HepG2 (cell line): ENCODE measurements around the gene PTPA. TPM values are rescaled to one million over a fixed set of nuclear protein-coding genes. Genes with fewer than 3 reads are reported as not detected.

Experiments
- BRD4 ChIP-seq: sonication (generic); formaldehyde crosslinking; IDR thresholded peaks from 2 replicates; pipeline ENCODE4 v1.4.0; 2020; ENCODE audit warnings: missing genetic modification reagents
- CBX1 ChIP-seq: IDR thresholded peaks from one replicate; pipeline ENCODE4 v1.6.1; 2016; ENCODE audit warnings: antibody characterized with exemption, low read depth
- CCAR2 ChIP-seq: fragments of 200-400 bp; formaldehyde crosslinking; optimal IDR thresholded peaks from 2 replicates; pipeline ENCODE3; 2018; ENCODE audit warnings: low read depth, mild to moderate bottlenecking, low read length, moderate library complexity
- MED13 ChIP-seq: sonication (generic); formaldehyde crosslinking; IDR thresholded peaks from 2 replicates; pipeline ENCODE4 v1.5.0; 2020; ENCODE audit warnings: missing genetic modification reagents
- POLR2G ChIP-seq: fragments of 200-400 bp; formaldehyde crosslinking; IDR thresholded peaks from 2 replicates; pipeline ENCODE4 v1.6.1; 2018; ENCODE audit warnings: mild to moderate bottlenecking, low read depth, low read length, moderate library complexity
- RFXAP ChIP-seq: sonication (generic); formaldehyde crosslinking; IDR thresholded peaks from 2 replicates; pipeline ENCODE4 v1.4.0; 2020; ENCODE audit warnings: missing genetic modification reagents, borderline replicate concordance
- RNF219 ChIP-seq: sonication (generic); formaldehyde crosslinking; IDR thresholded peaks from 2 replicates; pipeline ENCODE4 v1.5.0; 2020; ENCODE audit warnings: mild to moderate bottlenecking, missing genetic modification reagents
- SIN3B ChIP-seq: fragments of 150-350 bp; IDR thresholded peaks from 2 replicates; pipeline ENCODE4 v1.6.1; 2014; ENCODE audit warnings: low read length
- SIX1 ChIP-seq: sonication (generic); formaldehyde crosslinking; IDR thresholded peaks from 2 replicates; pipeline ENCODE4 v1.4.0; 2020; ENCODE audit warnings: missing genetic modification reagents, borderline replicate concordance
- SRF ChIP-seq: IDR thresholded peaks from 2 replicates; pipeline ENCODE4 v1.6.1; 2011; ENCODE audit warnings: mild to moderate bottlenecking, low read depth, low read length, moderate library complexity
- ZBTB25 ChIP-seq: IDR thresholded peaks from 2 replicates; pipeline ENCODE4 v1.6.1; 2018; ENCODE audit warnings: missing genetic modification reagents
- ZFP91 ChIP-seq: sonication (generic); formaldehyde crosslinking; IDR thresholded peaks from 2 replicates; pipeline ENCODE4 v1.9.0; 2022; ENCODE audit warnings: missing genetic modification reagents, mild to moderate bottlenecking, borderline replicate concordance
- ZHX1 ChIP-seq: sonication (generic); formaldehyde crosslinking; IDR thresholded peaks from 2 replicates; pipeline ENCODE4 v1.8.1; 2022; ENCODE audit warnings: low read depth, mild to moderate bottlenecking, missing genetic modification reagents
- ZNF12 ChIP-seq: sonication (generic); formaldehyde crosslinking; IDR thresholded peaks from 2 replicates; pipeline ENCODE4 v1.5.0; 2020; ENCODE audit warnings: missing genetic modification reagents
- ZNF292 ChIP-seq: sonication (generic); formaldehyde crosslinking; IDR thresholded peaks from 2 replicates; pipeline ENCODE4 v1.8.1; 2022; ENCODE audit warnings: mild to moderate bottlenecking, low read depth, missing genetic modification reagents, borderline replicate concordance
- ZNF331 ChIP-seq: sonication (generic); formaldehyde crosslinking; IDR thresholded peaks from 2 replicates; pipeline ENCODE4 v1.4.0; 2020; ENCODE audit warnings: missing genetic modification reagents
- ZNF607 ChIP-seq: sonication (generic); formaldehyde crosslinking; IDR thresholded peaks from 2 replicates; pipeline ENCODE4 v1.5.1; 2020; ENCODE audit warnings: missing genetic modification reagents, mild to moderate bottlenecking, borderline replicate concordance
- ZNF766 ChIP-seq: sonication (generic); formaldehyde crosslinking; IDR thresholded peaks from 2 replicates; pipeline ENCODE4 v1.5.0; 2020; ENCODE audit warnings: missing genetic modification reagents, borderline replicate concordance
- ZNF839 ChIP-seq: sonication (generic); formaldehyde crosslinking; IDR thresholded peaks from 2 replicates; pipeline ENCODE4 v1.4.0; 2020; ENCODE audit warnings: missing genetic modification reagents, mild to moderate bottlenecking, borderline replicate concordance
- polyA plus RNA-seq, 8 experiments: library from polyadenylated mRNA; depleted of rRNA in 3 of 8; stranded (reverse) in 7 of 8; unstranded in 1 of 8; fragments of >200 nt; fragmentation: Illumina TruSeq in 4 of 8; extraction: Trizol in 4 of 8; gene quantifications; 2 replicates each; pipeline versions ENCODE4 v1.2.1 to v1.2.3, GENCODE V29; 2011 to 2016; ENCODE audit warnings: low read depth in 4 of 8, missing spikeins in 1 of 8, mixed read lengths in 1 of 8; ENCODE audit not compliant: insufficient read depth in 1 of 8
- total RNA-seq, 5 experiments: library from RNA; depleted of rRNA; stranded (reverse); fragments of >200 nt; fragmentation: Illumina TruSeq; extraction: Trizol; gene quantifications; 2 replicates each; pipeline ENCODE4 v1.2.3, GENCODE V29; 2016; ENCODE audit warnings: low read depth in 1 of 5
- TF ChIP-seq, protein P1 (sequence below): sonication (generic); formaldehyde crosslinking; IDR thresholded peaks from 2 replicates; pipeline ENCODE4 v1.5.1; 2020; ENCODE audit warnings: missing genetic modification reagents, mild to moderate bottlenecking, borderline replicate concordance

Gene PTPA
- total and polyA plus RNA-seq, 2 of the 13 experiments (the other 11 are each of a cell fraction or from before 2014, with no cell fraction given): 79.3 to 105 TPM

GRCh38 chr9:129139993-129140396 lies 28.8 kb downstream of the PTPA start (continued):
- TF ChIP-seq ZNF839 (CRISPR knock-in tag) (no peak), CBX1 (peak; percentile 40), RNF219 (CRISPR knock-in tag) (no peak), ZNF331 (CRISPR knock-in tag) (peak; percentile 93), ZNF292 (CRISPR knock-in tag) (no peak), SIX1 (CRISPR knock-in tag) (peak; percentile 97), RFXAP (CRISPR knock-in tag) (no peak), MED13 (no peak), ZNF766 (CRISPR knock-in tag) (peak; percentile 50; the same call in 1 of the 2 replicates), SRF (peak; percentile 75), ZHX1 (CRISPR knock-in tag) (0 out of 2 replicates have a peak, but pooled peaks have one; percentile 22), SIN3B (no peak), ZNF607 (CRISPR knock-in tag) (no peak), ZBTB25 (no peak), ZNF12 (CRISPR knock-in tag) (no peak), CCAR2 (peak; percentile 71), ZFP91 (CRISPR knock-in tag) (peak; percentile 93; the same call in 1 of the 2 replicates), BRD4 (CRISPR knock-in tag) (peak; percentile 41; the same call in 1 of the 2 replicates), POLR2G (peak; percentile 93)
- TF ChIP-seq, protein P1, sequence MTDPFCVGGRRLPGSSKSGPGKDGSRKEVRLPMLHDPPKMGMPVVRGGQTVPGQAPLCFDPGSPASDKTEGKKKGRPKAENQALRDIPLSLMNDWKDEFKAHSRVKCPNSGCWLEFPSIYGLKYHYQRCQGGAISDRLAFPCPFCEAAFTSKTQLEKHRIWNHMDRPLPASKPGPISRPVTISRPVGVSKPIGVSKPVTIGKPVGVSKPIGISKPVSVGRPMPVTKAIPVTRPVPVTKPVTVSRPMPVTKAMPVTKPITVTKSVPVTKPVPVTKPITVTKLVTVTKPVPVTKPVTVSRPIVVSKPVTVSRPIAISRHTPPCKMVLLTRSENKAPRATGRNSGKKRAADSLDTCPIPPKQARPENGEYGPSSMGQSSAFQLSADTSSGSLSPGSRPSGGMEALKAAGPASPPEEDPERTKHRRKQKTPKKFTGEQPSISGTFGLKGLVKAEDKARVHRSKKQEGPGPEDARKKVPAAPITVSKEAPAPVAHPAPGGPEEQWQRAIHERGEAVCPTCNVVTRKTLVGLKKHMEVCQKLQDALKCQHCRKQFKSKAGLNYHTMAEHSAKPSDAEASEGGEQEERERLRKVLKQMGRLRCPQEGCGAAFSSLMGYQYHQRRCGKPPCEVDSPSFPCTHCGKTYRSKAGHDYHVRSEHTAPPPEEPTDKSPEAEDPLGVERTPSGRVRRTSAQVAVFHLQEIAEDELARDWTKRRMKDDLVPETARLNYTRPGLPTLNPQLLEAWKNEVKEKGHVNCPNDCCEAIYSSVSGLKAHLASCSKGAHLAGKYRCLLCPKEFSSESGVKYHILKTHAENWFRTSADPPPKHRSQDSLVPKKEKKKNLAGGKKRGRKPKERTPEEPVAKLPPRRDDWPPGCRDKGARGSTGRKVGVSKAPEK (CRISPR knock-in tag): 0 out of 2 replicates have a peak, but pooled peaks have one; percentile 15
